Limb (tissue), 2 donors: ENCODE measurements around the gene TRPC1.
"Not testable (repeated sequence)": the region's sequence is repeated elsewhere in the genome, so short reads cannot be mapped to it uniquely, and the experiment has no call there.

ENCODE experiments used
- DNase-seq, 2 donors: peaks; one replicate each; pipeline ENCODE4 v3.0.0-alpha.2; 2016; ENCODE audit errors: extremely low spot score in 2 of 2

The TRPC1 gene

GRCh38 chr3:142723968-142724681, at the start of gene TRPC1:
TSS of gene TRPC1 (plus strand) at chr3:142724034. CDS start at chr3:142724560, 526 bp downstream.
- peak; percentile 79 to 89 for DNase-seq

- no peak for DNase-seq
These were observed 47.7 kb upstream of the TRPC1 start for GRCh38 chr3:142676151-142676550.

GRCh38 chr3:142680710-142681109, 43.1 kb upstream of the TRPC1 start:
- no peak for DNase-seq

- no peak for DNase-seq
These were observed 33.2 kb upstream of the TRPC1 start for GRCh38 chr3:142690613-142691012.

GRCh38 chr3:142691527-142691926, 32.3 kb upstream of the TRPC1 start:
- DNase-seq, result no peak

GRCh38 chr3:142693136-142693853, 30.5 kb upstream of the TRPC1 start:
- no peak for DNase-seq

GRCh38 chr3:142694225-142694624, 29.6 kb upstream of the TRPC1 start:
- DNase-seq, result no peak

GRCh38 chr3:142705198-142705597, 18.6 kb upstream of the TRPC1 start:
- no peak for DNase-seq

- no peak for DNase-seq
These were observed 17.3 kb upstream of the TRPC1 start for GRCh38 chr3:142706321-142707127.

GRCh38 chr3:142709207-142709606, 14.6 kb upstream of the TRPC1 start:
- DNase-seq, result no peak

- DNase-seq, result not testable (repeated sequence)
These were observed 9.0 kb upstream of the TRPC1 start for GRCh38 chr3:142714882-142715281.

GRCh38 chr3:142716102-142716501, 7.7 kb upstream of the TRPC1 start:
- no peak for DNase-seq

GRCh38 chr3:142723665-142723967, 218 bp upstream of the TRPC1 start:
- DNase-seq, result no peak

- DNase-seq, result peak; percentile 30 to 75
These were observed 985 bp downstream of the TRPC1 start for GRCh38 chr3:142724682-142725356.

GRCh38 chr3:142725357-142725739, 1.5 kb downstream of the TRPC1 start:
- DNase-seq, result no peak

- no peak for DNase-seq
These were observed 2.2 kb downstream of the TRPC1 start for GRCh38 chr3:142726017-142726416.

GRCh38 chr3:142732066-142732465, 8.2 kb downstream of the TRPC1 start:
- no peak for DNase-seq

GRCh38 chr3:142734834-142735233, 11.0 kb downstream of the TRPC1 start:
- no peak for DNase-seq

GRCh38 chr3:142735462-142735861, 11.6 kb downstream of the TRPC1 start:
- DNase-seq, result no peak

- DNase-seq, result no peak
These were observed 14.6 kb downstream of the TRPC1 start for GRCh38 chr3:142738396-142738795.

GRCh38 chr3:142746646-142747045, 22.8 kb downstream of the TRPC1 start:
- no peak for DNase-seq

GRCh38 chr3:142750531-142750930, 26.7 kb downstream of the TRPC1 start:
- DNase-seq, result not testable (repeated sequence)
